ENCODE data around the gene F12.

- no peak for TF ChIP-seq SNAI2 (CRISPR knock-in tag; IDR thresholded peaks at IDR 0.05)
- no peak for TF ChIP-seq TCF4 (CRISPR knock-in tag; IDR thresholded peaks at IDR 0.05; ENCODE audit: borderline replicate concordance)
- no peak for TF ChIP-seq ZFP3 (CRISPR knock-in tag; IDR thresholded peaks at IDR 0.05)
These were observed 52.6 kb downstream of the F12 start for GRCh38 chr5:177356746-177357145.

Measured in SK-N-SH treated with all-trans-retinoic acid at 6 μM for 48 hours (cell line).